D341Med (cell line): ENCODE results near the gene SEPSECS.

Experiments
- DNase-seq: peaks from one replicate; pipeline ENCODE4 v3.0.0; 2012; ENCODE audit warnings: low spot score

The SEPSECS gene

DNA sequence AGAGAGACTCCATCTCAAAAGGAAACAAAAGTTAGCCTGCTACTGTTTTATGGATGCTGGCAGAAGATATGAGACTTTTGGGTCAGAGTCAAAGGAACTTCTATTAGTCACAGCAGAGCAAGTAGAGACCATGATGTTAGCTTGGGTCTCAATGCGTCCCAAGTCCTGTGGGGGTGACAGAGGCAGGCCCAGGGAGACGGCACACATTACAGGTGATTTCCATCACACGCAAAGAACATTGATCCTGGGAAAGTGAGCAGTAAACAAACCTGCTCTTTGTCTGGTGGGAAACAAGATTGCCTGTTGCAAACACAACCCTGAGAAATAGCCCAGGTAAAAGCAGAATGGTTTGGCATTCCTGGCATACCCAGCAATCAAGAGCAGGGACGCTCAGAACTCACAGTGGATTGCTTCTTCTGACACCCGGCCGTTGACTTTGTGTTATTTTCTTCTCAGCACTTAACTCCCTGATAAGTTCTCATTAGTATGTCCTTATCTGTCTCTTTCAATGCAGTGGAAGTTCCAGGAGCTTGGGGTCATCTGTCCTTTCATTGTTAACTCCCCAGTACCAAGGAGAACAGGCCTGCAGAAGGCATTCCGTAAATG, 78.3 kb downstream of the SEPSECS start:
- no peak for DNase-seq

- no peak for DNase-seq
These were observed 79.7 kb downstream of the SEPSECS start for GRCh38 chr4:25080571-25080970.

DNA sequence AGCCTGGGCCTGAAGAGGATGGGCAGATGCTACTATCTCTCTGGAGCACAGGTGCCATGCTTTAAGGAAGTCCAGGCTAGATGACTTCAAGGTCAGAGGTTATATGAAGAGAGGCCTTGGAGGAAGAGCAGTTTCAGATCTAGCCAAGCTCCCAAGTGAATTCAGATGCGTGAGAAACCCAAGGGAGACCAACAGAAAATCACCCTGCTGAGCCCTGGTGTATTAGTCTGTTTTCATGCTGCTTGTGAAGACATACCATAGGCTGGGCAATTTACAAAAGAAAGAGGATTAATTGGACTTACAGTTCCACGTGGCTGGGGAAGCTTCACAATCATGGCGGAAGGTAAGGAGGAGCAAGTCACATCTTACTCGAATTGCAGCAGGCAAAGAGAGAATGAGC, 81.7 kb downstream of the SEPSECS start:
- DNase-seq: no peak

DNA sequence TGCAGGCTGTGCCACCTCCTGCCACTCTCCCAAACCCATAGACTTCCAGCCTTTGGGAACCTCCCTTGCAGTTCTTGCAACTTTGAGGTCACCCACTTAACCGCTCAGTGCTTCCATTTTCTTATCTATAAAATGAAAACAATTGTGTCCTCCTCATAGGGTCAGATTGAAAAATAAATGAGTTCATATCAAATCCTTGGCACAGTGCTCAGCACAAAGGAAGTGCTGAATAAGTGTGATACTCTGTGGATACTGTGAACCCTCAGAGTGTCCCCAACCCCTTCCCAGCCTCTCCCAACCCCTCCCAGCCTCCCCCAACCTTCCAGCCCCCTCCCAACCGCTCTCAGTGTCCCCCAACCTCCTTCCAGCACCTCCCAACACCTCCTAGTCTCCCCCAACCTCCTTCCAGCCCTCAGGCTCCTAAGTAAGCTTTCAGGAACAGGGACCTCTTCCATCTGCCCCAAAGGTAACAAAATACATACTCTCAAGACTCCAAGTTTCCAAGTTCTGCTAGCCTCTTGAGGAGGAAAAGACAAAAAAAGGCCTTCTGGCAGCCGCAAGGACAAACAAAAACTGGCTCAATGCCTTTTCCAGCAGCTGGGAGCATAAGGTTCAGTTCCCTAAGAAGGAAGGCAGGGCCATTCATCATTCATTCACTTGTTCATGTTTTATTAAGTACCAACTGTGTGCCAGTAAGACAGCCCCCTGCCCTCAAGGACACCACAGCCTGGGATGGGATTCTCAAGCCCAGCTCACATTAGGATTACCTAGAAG, 83.4 kb downstream of the SEPSECS start:
- no peak for DNase-seq

GRCh38 chr4:25075851-25076250, 84.4 kb downstream of the SEPSECS start:
- no peak for DNase-seq

DNA sequence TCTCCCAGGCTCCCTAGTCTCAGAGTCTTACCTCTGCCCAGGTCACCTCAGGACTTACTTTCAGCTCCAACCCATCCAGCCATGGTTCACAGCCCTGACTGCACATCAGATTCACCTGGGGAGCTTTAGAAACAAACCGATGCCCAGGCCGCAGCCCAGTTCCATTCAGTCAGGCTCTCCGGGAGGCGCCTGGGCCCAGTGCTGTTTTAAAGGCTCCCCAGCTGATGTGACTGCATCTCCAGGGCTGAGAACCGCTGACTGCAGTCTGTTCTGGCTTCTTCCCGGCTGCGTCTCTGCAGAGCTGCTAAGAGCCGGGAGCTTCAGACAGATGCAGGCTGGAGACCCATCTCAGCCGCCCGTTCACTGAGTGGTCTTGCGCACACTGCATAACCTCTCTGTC, 85.1 kb downstream of the SEPSECS start:
- DNase-seq: no peak

GRCh38 chr4:25070545-25070944, 89.7 kb downstream of the SEPSECS start:
- DNase-seq: no peak
